ENCODE measurements around the gene FUT7. TPM values are rescaled to one million over a fixed set of nuclear protein-coding genes. Genes with fewer than 3 reads are reported as not detected.

FUT7 gene
- total RNA-seq, 3 donors from 2014 or later (not counting 1 experiment from before 2014, with no cell fraction given): 0.99 to 5.1 (median 3.9) TPM

- peaks cover 0 to 11% of the 10 kb centered on the region in 2 donors for H3K27me3 Mint-ChIP-seq (ENCODE audit: low read depth in 2 of 2)
- H3K27ac Mint-ChIP-seq: peak overlapping the region in 1 of 2 donors; percentile 2
- ATAC-seq (no peak), DNase-seq (no peak)
- Histone ChIP-seq H3K36me3 (ENCODE audit: control insufficient read depth, insufficient read depth, low read length) (no peaks in the 10 kb centered on the region), H3K9me3 (ENCODE audit: control insufficient read depth, insufficient read depth, low read length) (no peaks in the 10 kb centered on the region), H3K4me1 (ENCODE audit: control insufficient read depth, insufficient read depth, low read length) (peaks cover 10% of the 10 kb centered on the region), H3K4me3 (ENCODE audit: low read length) (no peak overlapping the region), H3K27ac (ENCODE audit: low read length) (no peak overlapping the region), H3K27me3 (ENCODE audit: control insufficient read depth, insufficient read depth, low read length) (peaks cover 11% of the 10 kb centered on the region)
- WGBS (ENCODE audit: insufficient coverage): 82% methylated on average over 10 of the region's 11 CpGs
- H3K36me3 Mint-ChIP-seq: no peaks in the 10 kb centered on the region
- peaks cover 0 to 7% of the 10 kb centered on the region in 2 donors for H3K4me1 Mint-ChIP-seq
- H3K4me3 Mint-ChIP-seq: no peak overlapping the region
- H3K9me3 Mint-ChIP-seq: no peaks in the 10 kb centered on the region
- intact Hi-C loops (cut with micrococcal nuclease): no loop called here
- TF ChIP-seq, protein P1, sequence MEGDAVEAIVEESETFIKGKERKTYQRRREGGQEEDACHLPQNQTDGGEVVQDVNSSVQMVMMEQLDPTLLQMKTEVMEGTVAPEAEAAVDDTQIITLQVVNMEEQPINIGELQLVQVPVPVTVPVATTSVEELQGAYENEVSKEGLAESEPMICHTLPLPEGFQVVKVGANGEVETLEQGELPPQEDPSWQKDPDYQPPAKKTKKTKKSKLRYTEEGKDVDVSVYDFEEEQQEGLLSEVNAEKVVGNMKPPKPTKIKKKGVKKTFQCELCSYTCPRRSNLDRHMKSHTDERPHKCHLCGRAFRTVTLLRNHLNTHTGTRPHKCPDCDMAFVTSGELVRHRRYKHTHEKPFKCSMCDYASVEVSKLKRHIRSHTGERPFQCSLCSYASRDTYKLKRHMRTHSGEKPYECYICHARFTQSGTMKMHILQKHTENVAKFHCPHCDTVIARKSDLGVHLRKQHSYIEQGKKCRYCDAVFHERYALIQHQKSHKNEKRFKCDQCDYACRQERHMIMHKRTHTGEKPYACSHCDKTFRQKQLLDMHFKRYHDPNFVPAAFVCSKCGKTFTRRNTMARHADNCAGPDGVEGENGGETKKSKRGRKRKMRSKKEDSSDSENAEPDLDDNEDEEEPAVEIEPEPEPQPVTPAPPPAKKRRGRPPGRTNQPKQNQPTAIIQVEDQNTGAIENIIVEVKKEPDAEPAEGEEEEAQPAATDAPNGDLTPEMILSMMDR (IDR thresholded peaks at IDR 0.05): no peak
Observed at GRCh38 chr9:136983656-136984314, 48.1 kb downstream of the FUT7 start.

DNA sequence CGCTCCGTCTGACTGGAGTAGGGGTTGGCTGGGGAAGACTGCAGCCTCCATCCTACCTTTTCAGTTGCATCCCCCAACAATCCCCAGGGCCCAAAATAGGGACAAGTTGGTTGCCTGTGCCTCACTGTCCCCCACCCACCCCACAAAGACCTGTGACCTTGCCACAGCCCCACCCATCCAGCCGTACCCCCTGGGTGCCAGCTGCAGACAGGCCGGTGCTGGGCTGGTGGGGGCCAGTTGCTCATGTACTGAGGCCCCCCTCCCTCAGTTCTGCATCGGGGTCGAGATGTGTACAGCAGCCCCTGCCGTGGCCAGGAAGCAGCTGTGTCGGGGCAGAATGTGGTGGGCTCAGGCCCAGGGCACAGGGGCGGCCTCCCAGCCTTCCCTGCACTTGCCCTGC is 48.7 kb downstream of the FUT7 start:
- Histone ChIP-seq H3K27me3 (ENCODE audit: control insufficient read depth, insufficient read depth, low read length) (peaks cover 11% of the 10 kb centered on the region), H3K27ac (ENCODE audit: low read length) (no peak overlapping the region), H3K4me1 (ENCODE audit: control insufficient read depth, insufficient read depth, low read length) (peaks cover 13% of the 10 kb centered on the region), H3K36me3 (ENCODE audit: control insufficient read depth, insufficient read depth, low read length) (no peaks in the 10 kb centered on the region), H3K4me3 (ENCODE audit: low read length) (no peak overlapping the region), H3K9me3 (ENCODE audit: control insufficient read depth, insufficient read depth, low read length) (no peaks in the 10 kb centered on the region)
- Mint-ChIP-seq H3K27ac (no peak overlapping the region), H3K9me3 (no peaks in the 10 kb centered on the region), H3K27me3 (ENCODE audit: low read depth in 2 of 2) (peaks cover 0 to 11% of the 10 kb centered on the region in 2 donors), H3K4me1 (peaks cover 0 to 7% of the 10 kb centered on the region in 2 donors), H3K36me3 (no peaks in the 10 kb centered on the region), H3K4me3 (no peak overlapping the region)
- ATAC-seq: no peak
- 56% methylated on average over 7 of the region's 9 CpGs for WGBS (ENCODE audit: insufficient coverage)
- DNase-seq: no peak
- TF ChIP-seq, protein P1 (IDR thresholded peaks at IDR 0.05): no peak
- intact Hi-C loops (cut with micrococcal nuclease): no loop called here

DNA sequence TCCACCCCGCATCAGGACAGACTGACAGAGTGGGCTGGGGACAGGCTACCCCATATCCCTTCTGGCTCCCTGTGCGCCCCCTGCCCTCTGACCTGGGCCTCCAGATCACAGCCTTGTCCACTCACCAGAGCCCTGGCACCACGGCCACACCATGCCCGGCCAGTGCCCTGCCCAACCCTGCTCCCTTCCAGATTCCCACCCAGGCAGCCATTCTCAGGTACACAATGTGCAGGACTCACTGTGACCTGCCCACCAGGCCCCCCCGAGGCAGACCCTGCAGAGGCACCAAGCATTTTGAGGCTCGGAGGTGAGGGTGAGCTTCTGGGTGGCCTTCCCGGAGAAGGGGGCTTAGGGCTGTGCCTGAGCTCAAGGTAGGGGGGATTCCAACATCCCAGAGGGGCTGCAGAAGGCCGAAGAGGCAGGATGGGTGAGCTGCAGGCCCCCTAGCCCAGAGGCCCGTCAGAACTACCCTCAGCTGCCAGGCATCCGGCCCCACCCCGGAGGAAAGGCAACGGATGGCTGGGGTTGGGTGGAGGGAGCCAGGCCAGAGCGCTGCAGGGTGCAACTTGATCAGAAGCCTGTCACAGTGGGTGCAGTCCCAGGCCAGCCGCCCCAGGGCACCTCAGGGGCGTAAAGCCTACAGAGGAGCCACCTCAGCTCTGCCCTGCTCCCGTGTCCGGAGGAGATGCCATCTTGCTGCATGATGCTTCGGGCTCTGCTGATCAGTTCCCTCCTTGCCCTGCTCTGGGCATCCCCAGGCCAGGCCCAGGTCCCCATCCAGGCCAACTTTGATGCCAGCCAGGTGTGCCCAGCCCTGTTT is 49.4 kb downstream of the FUT7 start, which contains the start of gene LCNL1:
TSS of gene LCNL1 (plus strand) at position 762 of the 820 bp plus-strand sequence. CDS start 594 bp downstream, outside the sequence.
- Histone ChIP-seq H3K9me3 (ENCODE audit: control insufficient read depth, insufficient read depth, low read length) (no peaks in the 10 kb centered on the region), H3K4me3 (ENCODE audit: low read length) (no peak within 1 kb of the TSS), H3K36me3 (ENCODE audit: control insufficient read depth, insufficient read depth, low read length) (no peaks in the 10 kb centered on the region), H3K27ac (ENCODE audit: low read length) (no peak within 1 kb of the TSS), H3K4me1 (ENCODE audit: control insufficient read depth, insufficient read depth, low read length) (peaks cover 20% of the 10 kb centered on the region), H3K27me3 (ENCODE audit: control insufficient read depth, insufficient read depth, low read length) (peaks cover 10% of the 10 kb centered on the region)
- Mint-ChIP-seq H3K4me3 (no peak within 1 kb of the TSS), H3K9me3 (no peaks in the 10 kb centered on the region), H3K27me3 (ENCODE audit: low read depth in 2 of 2) (peaks cover 0 to 7% of the 10 kb centered on the region in 2 donors), H3K4me1 (peaks cover 0 to 9% of the 10 kb centered on the region in 2 donors), H3K36me3 (no peaks in the 10 kb centered on the region), H3K27ac (peak within 1 kb of the TSS in 1 of 2 donors; percentile 2)
- ATAC-seq (no peak), DNase-seq (no peak)
- intact Hi-C loops (cut with micrococcal nuclease): no loop called here
- WGBS (ENCODE audit: insufficient coverage): 86% methylated on average over 18 of the region's 18 CpGs
- TF ChIP-seq, protein P1 (IDR thresholded peaks at IDR 0.05): no peak

Measured in natural killer cell (primary cell).